Measurements from ENCODE around the gene TDG. TPM values are rescaled to one million over a fixed set of nuclear protein-coding genes. Genes with fewer than 3 reads are reported as not detected.

TDG gene
- 44.9 TPM for total RNA-seq

DNA sequence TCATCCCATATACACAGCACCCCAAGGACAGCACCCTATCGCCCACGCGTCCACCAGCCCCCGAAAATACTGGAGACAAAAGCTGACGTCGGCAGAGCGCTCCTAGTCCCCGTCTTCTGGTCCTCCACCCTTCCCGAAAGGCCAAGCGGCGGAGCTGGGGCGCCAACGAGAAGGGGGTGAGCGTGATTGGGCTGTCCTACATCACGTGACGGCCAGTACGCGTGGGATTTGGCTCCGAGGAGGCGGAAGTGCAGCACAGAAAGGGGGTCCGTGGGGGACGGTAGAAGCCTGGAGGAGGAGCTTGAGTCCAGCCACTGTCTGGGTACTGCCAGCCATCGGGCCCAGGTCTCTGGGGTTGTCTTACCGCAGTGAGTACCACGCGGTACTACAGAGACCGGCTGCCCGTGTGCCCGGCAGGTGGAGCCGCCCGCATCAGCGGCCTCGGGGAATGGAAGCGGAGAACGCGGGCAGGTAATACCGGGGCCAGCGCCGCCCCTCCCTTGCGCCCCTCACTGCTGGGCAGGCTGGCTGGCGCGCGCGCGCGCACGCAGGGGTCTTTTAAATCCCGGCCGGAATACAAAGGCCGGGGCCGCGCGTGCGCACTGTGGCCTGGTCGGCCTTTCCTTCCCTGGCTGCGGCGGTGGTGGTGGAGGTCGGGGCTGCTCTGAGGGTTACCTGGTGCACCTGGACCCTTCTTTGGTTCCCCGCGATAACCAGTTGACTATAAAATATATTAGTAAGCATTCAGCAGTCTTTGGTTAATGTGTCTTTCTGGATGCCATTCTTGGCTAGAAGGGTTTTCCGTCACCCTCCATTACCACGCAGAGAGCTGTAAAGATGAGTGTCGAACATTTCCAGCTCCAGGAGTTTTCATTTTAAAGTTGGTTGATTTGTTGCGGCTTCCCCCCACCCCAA is at the start of gene TDG:
Gene TDG, plus strand, starts transcription at position 283 of the 915 bp plus-strand sequence. Its CDS starts 166 bp downstream, at position 449.
- H3K27me3 ChIP-seq (ENCODE audit: insufficient read depth, low read length), result no peaks in the 10 kb centered on the region
- H3K9me3 ChIP-seq (ENCODE audit: low read depth, low read length), result no peaks in the 10 kb centered on the region
- peak within 1 kb of the TSS; percentile 70 for H3K4me3 ChIP-seq (ENCODE audit: low read length)
- H3K4me1 ChIP-seq (ENCODE audit: insufficient read depth, low read length), result peaks cover 46% of the 10 kb centered on the region

DNA sequence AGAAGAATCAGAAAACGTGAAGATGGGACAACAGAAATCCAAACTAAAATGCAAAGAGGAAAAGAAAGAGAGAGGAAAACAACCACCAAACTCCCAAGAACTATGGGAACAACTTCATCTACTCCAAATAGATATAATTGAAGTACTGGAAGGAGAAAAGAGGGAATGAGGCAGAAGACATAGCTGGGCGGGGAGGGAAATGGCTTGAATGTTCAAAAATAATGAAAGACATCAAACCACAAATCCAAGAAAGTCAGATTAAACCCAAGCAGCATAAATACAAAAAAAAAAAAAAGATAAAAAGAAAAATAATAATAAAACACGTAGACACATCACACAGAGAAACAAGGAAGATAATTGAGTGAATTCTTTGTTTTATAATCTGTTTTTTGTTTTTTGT is 47.8 kb upstream of the TDG start:
- Histone ChIP-seq H3K9me3 (ENCODE audit: low read depth, low read length) (no peaks in the 10 kb centered on the region), H3K27me3 (ENCODE audit: insufficient read depth, low read length) (no peaks in the 10 kb centered on the region), H3K4me3 (ENCODE audit: low read length) (no peak overlapping the region), H3K4me1 (ENCODE audit: insufficient read depth, low read length) (no peaks in the 10 kb centered on the region)

DNA sequence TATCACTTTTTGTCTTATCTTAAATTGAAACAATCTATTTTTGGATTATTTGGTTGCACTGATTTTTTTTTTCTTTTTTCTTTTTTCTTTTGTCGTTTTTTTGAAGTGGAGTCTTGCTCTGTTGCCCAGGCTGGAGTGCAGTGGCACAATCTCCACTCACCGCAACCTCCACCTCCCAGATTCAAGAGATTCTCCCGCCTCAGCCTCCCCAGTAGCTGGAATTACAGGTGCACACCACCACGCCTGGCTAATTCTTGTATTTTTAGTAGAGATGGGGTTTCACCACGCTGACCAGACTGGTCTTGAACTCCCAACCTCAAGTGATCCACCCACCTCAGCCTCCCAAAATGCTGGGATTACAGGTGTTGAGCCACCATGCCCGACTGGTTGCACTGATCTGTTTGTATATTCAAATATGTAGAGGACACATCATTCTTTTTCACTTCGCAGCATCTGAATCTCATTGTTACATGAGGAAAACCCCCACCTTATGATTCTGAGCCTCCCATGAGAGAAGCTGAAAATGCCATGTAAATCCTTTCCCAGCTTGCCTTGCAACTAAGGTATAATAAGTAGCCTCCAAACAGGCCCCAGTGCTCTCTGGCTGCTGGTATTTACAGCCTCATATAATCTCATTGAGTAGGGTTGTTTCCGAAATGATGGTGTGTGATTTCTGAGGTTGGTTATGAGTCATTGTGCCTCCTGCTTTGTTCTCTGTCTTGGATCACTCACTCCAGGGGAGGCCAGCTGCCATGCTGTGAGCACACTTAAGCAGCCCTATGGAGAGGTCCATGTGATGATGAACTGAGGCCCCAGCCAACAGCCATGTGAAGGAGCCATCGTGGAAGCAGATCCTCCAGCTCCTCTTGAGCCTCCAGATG is 40.7 kb upstream of the TDG start:
- H3K4me1 ChIP-seq (ENCODE audit: insufficient read depth, low read length), result peaks cover 16% of the 10 kb centered on the region
- H3K27me3 ChIP-seq (ENCODE audit: insufficient read depth, low read length), result no peaks in the 10 kb centered on the region
- H3K4me3 ChIP-seq (ENCODE audit: low read length), result no peak overlapping the region
- H3K9me3 ChIP-seq (ENCODE audit: low read depth, low read length), result no peaks in the 10 kb centered on the region

GRCh38 chr12:103928682-103929045 is 37.0 kb upstream of the TDG start:
- Histone ChIP-seq H3K27me3 (ENCODE audit: insufficient read depth, low read length) (no peaks in the 10 kb centered on the region), H3K4me1 (ENCODE audit: insufficient read depth, low read length) (peaks cover 41% of the 10 kb centered on the region), H3K4me3 (ENCODE audit: low read length) (peak overlapping the region; percentile 73), H3K9me3 (ENCODE audit: low read depth, low read length) (no peaks in the 10 kb centered on the region)

GRCh38 chr12:103929046-103929783 is 36.5 kb upstream of the TDG start:
- no peaks in the 10 kb centered on the region for H3K27me3 ChIP-seq (ENCODE audit: insufficient read depth, low read length)
- H3K9me3 ChIP-seq (ENCODE audit: low read depth, low read length), result no peaks in the 10 kb centered on the region
- H3K4me1 ChIP-seq (ENCODE audit: insufficient read depth, low read length), result peaks cover 41% of the 10 kb centered on the region
- peak overlapping the region; percentile 73 for H3K4me3 ChIP-seq (ENCODE audit: low read length)

DNA sequence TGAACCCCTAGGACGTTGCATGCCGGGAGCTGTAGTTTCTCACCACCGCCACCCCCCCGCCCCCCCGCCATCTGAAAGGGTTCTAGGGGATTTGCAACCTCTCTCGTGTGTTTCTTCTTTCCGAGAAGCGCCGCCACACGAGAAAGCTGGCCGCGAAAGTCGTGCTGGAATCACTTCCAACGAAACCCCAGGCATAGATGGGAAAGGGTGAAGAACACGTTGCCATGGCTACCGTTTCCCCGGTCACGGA is 36.0 kb upstream of the TDG start:
- H3K9me3 ChIP-seq (ENCODE audit: low read depth, low read length), result no peaks in the 10 kb centered on the region

DNA sequence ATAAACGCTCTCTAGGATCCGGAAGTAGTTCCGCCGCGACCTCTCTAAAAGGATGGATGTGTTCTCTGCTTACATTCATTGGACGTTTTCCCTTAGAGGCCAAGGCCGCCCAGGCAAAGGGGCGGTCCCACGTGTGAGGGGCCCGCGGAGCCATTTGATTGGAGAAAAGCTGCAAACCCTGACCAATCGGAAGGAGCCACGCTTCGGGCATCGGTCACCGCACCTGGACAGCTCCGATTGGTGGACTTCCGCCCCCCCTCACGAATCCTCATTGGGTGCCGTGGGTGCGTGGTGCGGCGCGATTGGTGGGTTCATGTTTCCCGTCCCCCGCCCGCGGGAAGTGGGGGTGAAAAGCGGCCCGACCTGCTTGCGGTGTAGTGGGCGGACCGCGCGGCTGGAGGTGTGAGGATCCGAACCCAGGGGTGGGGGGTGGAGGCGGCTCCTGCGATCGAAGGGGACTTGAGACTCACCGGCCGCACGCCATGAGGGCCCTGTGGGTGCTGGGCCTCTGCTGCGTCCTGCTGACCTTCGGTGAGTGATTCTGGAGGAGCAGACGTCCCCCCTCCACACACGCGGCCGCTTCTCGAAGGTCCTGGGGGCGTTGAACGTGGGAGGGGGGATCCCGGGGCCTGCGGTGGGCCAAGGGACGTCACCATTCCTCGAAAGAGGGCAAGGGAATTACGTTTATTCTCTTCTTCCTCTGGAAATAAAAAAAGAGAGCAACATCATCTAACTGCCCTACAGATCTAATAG is 35.5 kb upstream of the TDG start, which contains the start of gene HSP90B1:
Gene HSP90B1, plus strand, starts transcription at position 377 of the 753 bp plus-strand sequence. Its CDS starts 106 bp downstream, at position 483.
- H3K9me3 ChIP-seq (ENCODE audit: low read depth, low read length), result no peaks in the 10 kb centered on the region
- peak within 1 kb of the TSS; percentile 73 for H3K4me3 ChIP-seq (ENCODE audit: low read length)
- peaks cover 41% of the 10 kb centered on the region for H3K4me1 ChIP-seq (ENCODE audit: insufficient read depth, low read length)

More for the DNA sequence above, 36.0 kb upstream of the TDG start:
- Histone ChIP-seq H3K4me1 (ENCODE audit: insufficient read depth, low read length) (peaks cover 41% of the 10 kb centered on the region), H3K4me3 (ENCODE audit: low read length) (peak overlapping the region; percentile 73), H3K27me3 (ENCODE audit: insufficient read depth, low read length) (no peaks in the 10 kb centered on the region)

GRCh38 chr12:103930787-103931735 is 34.6 kb upstream of the TDG start:
- no peaks in the 10 kb centered on the region for H3K27me3 ChIP-seq (ENCODE audit: insufficient read depth, low read length)
- no peaks in the 10 kb centered on the region for H3K9me3 ChIP-seq (ENCODE audit: low read depth, low read length)
- peak overlapping the region; percentile 73 for H3K4me3 ChIP-seq (ENCODE audit: low read length)
- peaks cover 41% of the 10 kb centered on the region for H3K4me1 ChIP-seq (ENCODE audit: insufficient read depth, low read length)

More for the DNA sequence above, 35.5 kb upstream of the TDG start, which contains the start of gene HSP90B1:
- no peaks in the 10 kb centered on the region for H3K27me3 ChIP-seq (ENCODE audit: insufficient read depth, low read length)

- H3K4me1 ChIP-seq (ENCODE audit: insufficient read depth, low read length), result peaks cover 35% of the 10 kb centered on the region
- H3K27me3 ChIP-seq (ENCODE audit: insufficient read depth, low read length), result no peaks in the 10 kb centered on the region
- no peak overlapping the region for H3K4me3 ChIP-seq (ENCODE audit: low read length)
- no peaks in the 10 kb centered on the region for H3K9me3 ChIP-seq (ENCODE audit: low read depth, low read length)
Measured at GRCh38 chr12:103933237-103933636, 32.4 kb upstream of the TDG start.

DNA sequence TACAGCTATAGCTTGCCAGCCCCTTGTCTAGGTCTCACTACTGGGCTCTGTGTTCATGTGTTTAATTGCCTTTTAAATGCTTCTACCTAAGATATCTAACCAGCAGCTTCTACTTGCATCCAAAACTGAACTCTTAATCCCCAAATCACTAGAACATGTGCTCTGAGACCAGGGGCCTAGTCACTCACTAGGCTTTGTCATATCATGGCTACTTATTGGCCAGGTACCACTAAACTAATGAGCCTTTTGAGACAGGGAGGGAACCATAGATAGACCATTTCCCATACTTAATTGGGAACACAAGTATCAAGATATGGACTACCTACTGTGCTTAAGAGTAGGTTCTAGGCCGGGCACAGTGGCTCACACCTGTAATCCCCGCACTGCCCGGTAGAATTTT is 29.0 kb upstream of the TDG start:
- peaks cover 14% of the 10 kb centered on the region for H3K4me1 ChIP-seq (ENCODE audit: insufficient read depth, low read length)
- no peaks in the 10 kb centered on the region for H3K27me3 ChIP-seq (ENCODE audit: insufficient read depth, low read length)
- no peak overlapping the region for H3K4me3 ChIP-seq (ENCODE audit: low read length)
- no peaks in the 10 kb centered on the region for H3K9me3 ChIP-seq (ENCODE audit: low read depth, low read length)

DNA sequence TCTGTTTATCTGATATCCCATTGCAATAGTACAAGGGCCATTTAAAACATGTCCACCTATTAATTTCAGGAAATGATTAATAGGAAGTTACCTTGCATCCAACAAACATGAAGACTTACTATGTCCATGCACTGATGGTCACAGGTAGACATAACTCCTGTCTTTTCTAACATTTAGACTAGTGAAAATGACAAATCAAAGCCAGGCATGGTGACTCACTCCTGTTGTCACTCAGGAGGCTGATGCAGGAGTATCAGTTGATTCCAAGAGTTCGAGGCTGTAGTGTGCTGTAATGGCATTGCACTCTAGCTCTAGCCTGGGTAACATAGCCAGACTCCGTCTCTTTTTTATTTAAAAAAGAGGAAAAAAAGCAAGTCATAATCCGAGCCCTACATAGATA is 20.7 kb upstream of the TDG start:
- H3K4me3 ChIP-seq (ENCODE audit: low read length), result no peak overlapping the region
- no peaks in the 10 kb centered on the region for H3K4me1 ChIP-seq (ENCODE audit: insufficient read depth, low read length)
- no peaks in the 10 kb centered on the region for H3K27me3 ChIP-seq (ENCODE audit: insufficient read depth, low read length)
- no peaks in the 10 kb centered on the region for H3K9me3 ChIP-seq (ENCODE audit: low read depth, low read length)

GRCh38 chr12:103947871-103948555 is 17.7 kb upstream of the TDG start:
- Histone ChIP-seq H3K4me1 (ENCODE audit: insufficient read depth, low read length) (no peaks in the 10 kb centered on the region), H3K27me3 (ENCODE audit: insufficient read depth, low read length) (no peaks in the 10 kb centered on the region), H3K9me3 (ENCODE audit: low read depth, low read length) (no peaks in the 10 kb centered on the region), H3K4me3 (ENCODE audit: low read length) (no peak overlapping the region)
